Pulmonary artery endothelial cell (primary cell): ENCODE results near the gene CCNQ. TPM values are rescaled to one million over a fixed set of nuclear protein-coding genes. Genes with fewer than 3 reads are reported as not detected.

Source experiments
- DNase-seq: peaks from one replicate; pipeline ENCODE4 v3.0.0-alpha.2; 2011; ENCODE audit warnings: low read depth, low spot score
- total RNA-seq: library from RNA; depleted of rRNA; stranded (reverse); fragments of >200 nt; gene quantifications from 2 replicates; pipeline ENCODE4 v1.2.3, GENCODE V29; 2014

Gene CCNQ
- total RNA-seq, 1 donor from 2014 or later: 49.2 TPM

DNA sequence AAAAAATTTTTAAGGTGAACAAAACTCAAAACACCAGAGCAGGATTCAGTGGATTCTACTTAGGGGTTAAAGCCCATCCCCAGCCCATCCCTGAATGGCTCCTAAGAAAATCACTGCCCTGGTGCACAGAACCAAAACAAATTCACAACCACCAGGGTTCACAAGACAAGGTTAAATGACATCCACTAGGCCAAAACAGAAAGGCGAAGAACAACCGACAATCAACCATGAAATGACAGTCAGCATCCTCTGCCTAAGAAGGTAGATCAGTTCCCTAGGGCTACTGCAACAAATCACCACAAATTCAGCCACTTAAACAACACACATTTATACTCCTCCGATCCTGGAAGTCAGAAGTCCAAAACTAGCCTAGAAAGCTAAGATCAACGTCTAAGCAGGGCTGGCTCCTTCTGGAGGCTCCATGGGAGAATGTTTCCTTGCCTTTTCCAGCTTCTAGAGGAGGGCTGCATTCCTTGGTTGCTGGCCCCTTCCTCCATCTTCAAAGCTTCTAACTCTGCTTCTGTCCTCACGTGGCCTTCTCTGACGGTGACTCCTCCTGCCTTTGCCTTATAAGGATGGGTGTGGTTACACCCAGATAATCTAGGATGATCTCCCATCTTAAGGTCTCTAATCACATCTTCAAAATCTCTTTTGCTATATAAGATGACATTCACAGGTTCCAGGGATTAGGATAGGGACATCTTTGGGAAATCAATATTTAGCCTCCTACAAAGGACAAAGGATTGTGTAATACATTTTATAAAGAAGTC, 1.8 kb downstream of the CCNQ start:
- DNase-seq: no peak

DNA sequence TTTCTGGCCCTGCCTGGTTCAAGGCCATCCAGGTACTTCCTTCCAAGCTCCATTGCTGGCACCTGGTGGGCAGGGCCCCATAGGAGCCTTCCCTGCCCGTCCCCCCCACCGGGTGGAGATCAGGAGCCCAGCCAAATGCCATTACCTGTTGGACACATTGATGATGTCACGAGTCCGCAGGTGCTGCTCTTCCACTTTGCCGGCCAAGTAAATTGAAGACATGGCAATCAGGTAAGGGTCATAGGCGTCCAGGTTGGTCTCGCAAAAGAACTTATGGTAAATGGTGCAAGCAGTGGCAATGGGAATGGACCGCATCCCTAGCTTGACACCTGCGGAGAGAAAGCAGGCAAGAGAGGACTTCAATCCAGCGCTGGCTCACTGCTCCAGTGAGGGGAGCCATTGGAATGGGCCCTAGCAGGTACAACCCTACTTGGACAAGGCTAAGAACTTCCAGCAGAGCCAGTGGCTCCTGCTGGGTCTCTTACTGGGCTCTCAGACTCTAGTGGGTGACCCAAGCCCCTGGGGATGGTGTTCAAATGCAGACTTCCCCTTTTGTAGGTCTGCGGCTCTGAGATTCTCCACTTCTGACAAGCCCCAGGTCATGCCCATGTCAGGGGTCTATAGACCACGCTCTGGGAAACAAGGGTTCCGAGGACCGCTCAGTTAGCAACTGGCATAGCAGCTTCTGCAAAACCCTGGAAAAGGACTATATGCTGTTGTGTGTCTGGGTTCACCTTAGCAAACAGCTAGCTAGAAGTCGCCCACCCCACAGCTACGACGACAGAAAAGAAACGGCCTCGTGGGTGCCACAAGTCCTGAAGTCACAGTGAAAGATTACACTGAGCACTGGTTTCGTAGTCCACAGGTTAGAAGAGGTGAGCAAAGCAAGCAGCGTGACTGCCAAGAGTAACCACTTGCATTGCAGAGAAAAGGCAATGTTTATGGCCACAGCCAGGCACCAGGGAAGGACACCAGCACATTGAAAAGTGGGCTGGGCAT, 2.8 kb downstream of the CCNQ start:
- no peak for DNase-seq

GRCh38 chrX:153595387-153595786, 3.6 kb downstream of the CCNQ start:
- DNase-seq: no peak

DNA sequence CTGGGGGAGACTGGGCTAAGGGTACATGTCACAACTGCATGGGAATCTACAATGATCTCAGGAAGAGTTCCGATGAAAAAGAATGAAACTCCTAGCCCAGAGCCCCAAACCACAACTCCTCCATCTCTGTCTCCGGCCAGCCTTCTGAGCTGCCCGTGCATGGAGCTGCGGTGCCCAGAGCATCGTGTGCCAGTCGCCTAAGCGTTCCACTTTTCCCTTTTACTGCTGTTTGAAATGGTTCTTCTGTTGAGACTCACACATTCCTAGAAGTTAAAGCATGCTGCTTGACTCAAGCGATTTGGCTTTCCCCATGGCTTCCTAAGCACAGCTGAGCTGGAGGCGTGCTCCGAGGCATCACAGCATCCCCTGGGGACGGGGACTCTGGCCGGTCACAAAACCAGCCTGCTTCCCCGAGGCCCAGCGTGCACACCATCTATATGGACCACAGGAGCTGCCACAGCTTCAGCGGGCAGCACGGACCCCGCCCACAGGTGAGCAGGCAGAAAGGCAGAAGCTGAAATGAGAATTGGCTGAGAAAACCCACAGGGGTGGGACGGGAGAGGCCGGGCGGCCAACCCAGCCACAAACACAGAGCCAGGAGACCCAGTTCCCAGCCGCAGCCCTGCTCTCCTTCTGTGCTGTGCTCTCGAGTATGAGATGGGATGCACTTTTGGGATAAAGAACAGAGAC, 5.0 kb downstream of the CCNQ start:
- DNase-seq: no peak

- no peak for DNase-seq
Observed at GRCh38 chrX:153592966-153593688, 5.8 kb downstream of the CCNQ start.

DNA sequence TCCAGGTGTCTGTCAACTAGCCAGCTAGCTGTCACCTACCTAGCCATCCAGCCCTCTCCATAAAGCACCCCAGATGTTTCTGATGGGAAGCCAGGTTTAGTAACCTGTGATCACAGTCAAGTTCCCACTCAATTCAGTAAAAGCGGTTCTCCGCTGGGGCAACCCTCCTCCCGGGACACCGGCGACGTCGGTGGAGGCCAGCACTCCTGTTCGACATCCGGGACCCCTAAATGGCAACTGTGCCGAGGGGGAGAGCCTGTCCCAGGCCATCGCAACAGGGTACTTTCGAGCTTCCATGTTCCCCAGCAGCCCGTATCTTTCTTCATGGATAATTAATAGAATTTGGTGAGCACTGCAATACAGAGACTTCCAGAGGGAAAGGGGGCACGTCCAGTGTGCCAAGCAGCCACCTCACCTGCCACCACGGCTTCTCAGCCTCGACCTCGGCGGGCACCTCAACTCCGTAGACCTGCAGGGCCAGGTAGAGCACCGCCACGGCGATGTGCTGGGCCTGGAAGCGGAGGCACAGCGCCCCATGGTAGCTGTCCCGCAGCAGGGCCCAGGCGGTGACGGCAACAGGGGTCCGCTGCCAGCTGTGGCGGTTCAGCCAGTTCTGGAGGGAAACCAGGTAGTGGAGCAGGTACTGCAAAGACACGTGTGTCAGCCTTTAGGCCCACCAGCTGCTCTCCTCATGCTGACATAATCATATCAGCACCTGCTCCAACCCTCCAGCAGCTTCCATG, 6.7 kb downstream of the CCNQ start:
- DNase-seq: no peak

DNA sequence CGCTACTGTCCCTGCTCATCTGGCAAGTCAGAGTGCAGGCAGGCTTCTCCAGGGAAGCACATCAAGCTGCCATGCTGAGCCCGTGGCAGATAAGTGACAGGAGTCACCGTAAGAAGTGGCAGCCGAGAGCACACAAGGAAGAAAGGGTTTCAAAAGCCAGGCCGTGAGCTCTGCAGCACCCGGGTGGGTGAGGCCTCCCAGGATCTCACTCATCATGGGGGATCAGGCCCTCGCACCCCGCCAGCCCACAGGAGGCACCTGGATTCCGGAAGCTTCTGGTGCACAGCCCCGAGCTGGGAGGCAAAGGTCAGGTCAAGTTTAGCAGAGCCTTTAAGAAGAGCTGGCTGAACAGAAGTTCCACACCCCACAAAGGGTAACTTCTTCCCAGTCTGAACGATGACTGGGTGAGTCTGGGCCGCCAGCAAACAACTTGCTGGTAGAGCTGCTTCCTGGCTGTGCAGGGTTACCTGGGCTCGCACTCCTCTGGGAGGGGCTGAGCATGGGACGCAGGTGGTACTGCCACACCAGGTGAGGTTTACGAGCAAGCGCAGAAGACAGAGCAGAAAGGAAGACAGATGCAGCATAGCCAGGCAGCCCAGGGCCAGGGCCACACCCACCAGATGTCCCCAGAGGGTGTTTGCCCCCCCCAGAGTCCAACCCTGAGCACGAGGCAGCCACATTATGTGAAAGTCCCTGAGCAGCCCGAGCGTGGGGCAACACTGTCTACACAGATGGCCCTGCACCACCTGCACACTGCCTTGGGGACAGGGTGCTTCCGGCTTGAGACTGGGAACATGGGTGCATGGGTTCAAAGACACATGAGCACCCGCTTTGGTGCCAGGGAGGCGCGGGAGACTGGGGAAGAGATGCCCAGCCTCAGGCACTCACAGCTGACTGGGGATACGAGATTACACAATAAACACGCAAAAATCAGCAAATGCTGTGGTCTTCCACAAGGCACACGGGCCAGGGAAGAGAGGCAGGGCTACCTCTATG, 7.7 kb downstream of the CCNQ start:
- DNase-seq: no peak

DNA sequence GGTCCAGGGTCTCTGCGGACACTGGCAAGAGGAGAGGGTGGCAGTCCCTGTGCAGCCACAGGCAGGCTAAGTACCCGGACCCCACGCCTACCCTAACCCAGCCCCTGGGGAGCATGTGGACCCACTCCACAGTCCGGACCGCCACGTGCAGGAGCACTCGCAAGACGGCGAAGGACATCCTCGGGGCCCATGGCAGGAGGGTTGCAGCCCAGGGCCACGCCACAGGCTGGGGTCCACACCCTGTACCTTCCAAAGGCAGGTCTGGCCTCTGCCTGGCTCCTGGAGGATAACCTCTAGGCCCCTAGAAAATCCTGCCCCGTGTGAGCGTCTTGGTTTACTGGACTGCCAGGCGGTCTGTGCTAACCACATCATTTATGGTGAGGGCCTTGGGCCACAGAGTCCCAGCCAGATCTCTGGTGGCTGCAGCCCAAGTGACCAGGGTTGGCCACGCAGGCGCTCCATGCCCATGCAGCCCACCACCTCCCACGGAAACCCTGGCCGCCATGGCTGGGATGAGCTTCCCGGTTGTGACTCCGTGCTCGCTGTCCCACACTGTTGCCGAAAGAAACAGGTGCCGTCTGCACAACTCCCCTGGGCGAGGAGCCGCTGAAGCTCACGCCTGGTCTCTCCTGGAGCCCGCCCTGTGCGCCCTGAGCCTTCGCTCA, 10.0 kb downstream of the CCNQ start:
- DNase-seq: no peak

DNA sequence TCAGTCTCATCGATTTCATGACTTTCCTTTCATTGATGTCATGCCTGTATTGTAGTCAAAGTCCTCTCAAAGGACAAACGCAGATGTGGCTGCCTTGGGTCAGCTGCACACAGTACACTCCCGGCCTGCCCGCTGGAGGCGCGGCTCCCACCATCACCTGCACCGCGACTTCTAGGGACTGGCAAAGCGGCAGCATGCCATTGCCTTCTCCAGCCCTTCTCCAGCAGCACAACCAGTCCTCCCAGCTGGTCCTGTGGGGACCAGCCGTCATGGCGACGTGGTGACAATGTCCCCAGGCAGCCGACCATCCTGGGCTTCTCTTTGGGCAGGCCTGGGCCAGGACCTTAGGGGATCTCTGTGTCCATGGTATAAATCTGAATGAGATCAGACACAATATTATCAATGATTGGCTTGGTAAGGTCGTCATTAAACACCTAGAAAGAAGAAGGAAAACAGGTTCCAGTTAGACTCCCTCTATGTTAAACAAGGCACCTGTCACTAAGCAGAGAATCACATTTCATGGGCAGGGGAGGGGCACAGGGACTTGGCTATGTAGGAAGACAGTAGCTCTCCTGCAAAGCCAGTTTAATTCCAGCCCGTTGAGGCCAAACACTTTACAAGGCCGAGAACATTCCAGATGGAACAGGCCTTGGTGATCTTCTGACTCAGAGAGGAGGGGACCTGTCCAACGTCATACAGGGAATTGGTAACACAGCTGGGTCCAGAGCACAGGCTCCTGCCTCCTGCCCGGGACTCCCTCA, 10.7 kb downstream of the CCNQ start:
- no peak for DNase-seq

GRCh38 chrX:153587342-153587741, 11.6 kb downstream of the CCNQ start:
- no peak for DNase-seq

GRCh38 chrX:153585827-153586226, 13.1 kb downstream of the CCNQ start:
- no peak for DNase-seq

DNA sequence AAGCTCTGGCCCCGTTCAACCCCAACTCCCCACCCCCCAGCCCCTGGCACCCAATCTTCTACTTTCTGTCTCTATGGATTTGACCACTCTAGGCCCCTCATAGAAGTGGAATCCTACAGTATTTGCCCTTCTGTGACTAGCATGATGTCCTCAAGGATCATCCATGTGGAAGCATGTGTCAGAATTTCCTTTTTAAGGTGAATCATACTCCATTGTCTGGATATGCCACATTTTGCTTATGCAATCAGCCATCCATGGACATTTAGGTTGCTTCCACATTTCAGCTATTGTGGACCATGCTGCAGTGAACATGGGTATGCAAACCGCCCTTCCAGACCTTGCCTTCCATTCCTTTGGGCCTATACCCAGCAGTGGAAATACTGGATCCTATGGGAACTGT, 15.5 kb downstream of the CCNQ start:
- DNase-seq: no peak

- no peak for DNase-seq
Observed at GRCh38 chrX:153582896-153583295, 16.0 kb downstream of the CCNQ start.

- DNase-seq: no peak
Observed at GRCh38 chrX:153580700-153581386, 18.1 kb downstream of the CCNQ start.

DNA sequence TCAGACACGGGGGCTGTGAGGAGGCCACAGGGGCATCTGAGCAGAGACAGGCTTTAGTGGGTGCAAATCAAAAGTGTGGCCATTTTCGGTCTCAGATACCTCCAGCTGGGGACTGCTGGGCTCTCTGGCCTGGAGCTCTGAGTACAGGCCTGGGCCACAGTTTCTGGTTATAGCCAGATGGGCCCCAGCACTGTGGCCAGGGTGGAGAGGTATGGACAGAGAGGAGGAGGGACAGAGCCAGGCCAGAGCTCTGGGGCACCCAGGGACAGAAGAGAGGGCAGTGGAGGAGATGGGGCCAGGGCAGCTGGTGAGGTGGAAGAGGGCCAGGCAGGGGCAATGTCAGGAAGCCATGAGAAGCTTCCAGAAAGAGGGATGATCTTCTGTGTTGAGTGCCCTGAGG, 20.1 kb downstream of the CCNQ start:
- no peak for DNase-seq

GRCh38 chrX:153578200-153578835, 20.6 kb downstream of the CCNQ start:
- DNase-seq: no peak

DNA sequence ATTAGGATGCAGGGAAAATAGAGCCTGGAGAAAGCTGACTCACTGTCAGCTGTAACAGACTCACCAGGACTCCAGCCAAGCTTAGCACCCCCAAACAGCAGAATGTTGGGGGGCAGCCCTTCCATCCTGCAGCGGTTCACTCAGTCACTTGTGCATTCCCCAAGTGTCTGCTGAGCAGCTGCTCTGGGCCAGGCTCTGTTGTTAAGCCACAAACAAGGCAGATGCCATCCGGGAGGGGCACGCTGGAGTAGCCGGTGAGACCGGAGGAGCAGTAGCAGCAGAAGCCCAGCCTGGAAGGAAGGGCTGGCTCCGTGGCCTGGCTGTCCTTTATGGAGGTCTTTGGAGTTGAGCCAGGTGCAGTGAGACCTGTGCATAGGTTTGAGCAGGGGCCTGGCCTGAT, 22.0 kb downstream of the CCNQ start:
- DNase-seq: no peak
